ENCODE measurements around the gene APOC4.
A peak's percentile ranks its signal among the peaks of the same experiment; 100 is the strongest.

Gene APOC4

GRCh38 chr19:44974857-44975256, 32.8 kb downstream of the APOC4 start:
- DNase-seq = no peak
- H3K27ac ChIP-seq (ENCODE audit: insufficient read depth, low read length, poor library complexity, severe bottlenecking) = no peak overlapping the region
- H3K4me1 ChIP-seq (ENCODE audit: control insufficient read depth, insufficient read depth, low read length, poor library complexity, severe bottlenecking) = no peaks in the 10 kb centered on the region
- H3K27me3 ChIP-seq (replicated peaks; ENCODE audit: control insufficient read depth, insufficient read depth, low read length, poor library complexity, severe bottlenecking) = no peaks in the 10 kb centered on the region
- H3K36me3 ChIP-seq (ENCODE audit: control insufficient read depth, insufficient read depth, low read length) = peaks cover 64% of the 10 kb centered on the region
- no peaks in the 10 kb centered on the region for H3K9me3 ChIP-seq (ENCODE audit: control insufficient read depth, low read length)
- H3K4me3 ChIP-seq (ENCODE audit: insufficient read depth, low read depth, low read length, poor library complexity, severe bottlenecking) = no peak overlapping the region

- Histone ChIP-seq H3K9me3 (ENCODE audit: control insufficient read depth, low read length) (no peaks in the 10 kb centered on the region), H3K27ac (ENCODE audit: insufficient read depth, low read length, poor library complexity, severe bottlenecking) (no peak overlapping the region), H3K27me3 (replicated peaks; ENCODE audit: control insufficient read depth, insufficient read depth, low read length, poor library complexity, severe bottlenecking) (no peaks in the 10 kb centered on the region), H3K36me3 (ENCODE audit: control insufficient read depth, insufficient read depth, low read length) (peaks cover 69% of the 10 kb centered on the region), H3K4me3 (ENCODE audit: insufficient read depth, low read depth, low read length, poor library complexity, severe bottlenecking) (no peak overlapping the region), H3K4me1 (ENCODE audit: control insufficient read depth, insufficient read depth, low read length, poor library complexity, severe bottlenecking) (no peaks in the 10 kb centered on the region)
- DNase-seq = no peak
Observed at GRCh38 chr19:44975444-44975843, 33.4 kb downstream of the APOC4 start.

GRCh38 chr19:44984005-44984404, 42.0 kb downstream of the APOC4 start:
- H3K9me3 ChIP-seq (ENCODE audit: control insufficient read depth, low read length) = no peaks in the 10 kb centered on the region
- H3K4me3 ChIP-seq (ENCODE audit: insufficient read depth, low read depth, low read length, poor library complexity, severe bottlenecking) = no peak overlapping the region
- H3K27ac ChIP-seq (ENCODE audit: insufficient read depth, low read length, poor library complexity, severe bottlenecking) = no peak overlapping the region
- H3K27me3 ChIP-seq (replicated peaks; ENCODE audit: control insufficient read depth, insufficient read depth, low read length, poor library complexity, severe bottlenecking) = no peaks in the 10 kb centered on the region
- peaks cover 67% of the 10 kb centered on the region for H3K36me3 ChIP-seq (ENCODE audit: control insufficient read depth, insufficient read depth, low read length)
- no peaks in the 10 kb centered on the region for H3K4me1 ChIP-seq (ENCODE audit: control insufficient read depth, insufficient read depth, low read length, poor library complexity, severe bottlenecking)
- DNase-seq = no peak

GRCh38 chr19:44985445-44985844, 43.4 kb downstream of the APOC4 start:
- H3K27me3 ChIP-seq (replicated peaks; ENCODE audit: control insufficient read depth, insufficient read depth, low read length, poor library complexity, severe bottlenecking) = no peaks in the 10 kb centered on the region
- no peak overlapping the region for H3K27ac ChIP-seq (ENCODE audit: insufficient read depth, low read length, poor library complexity, severe bottlenecking)
- H3K9me3 ChIP-seq (ENCODE audit: control insufficient read depth, low read length) = no peaks in the 10 kb centered on the region
- H3K36me3 ChIP-seq (ENCODE audit: control insufficient read depth, insufficient read depth, low read length) = peaks cover 63% of the 10 kb centered on the region
- no peak overlapping the region for H3K4me3 ChIP-seq (ENCODE audit: insufficient read depth, low read depth, low read length, poor library complexity, severe bottlenecking)
- H3K4me1 ChIP-seq (ENCODE audit: control insufficient read depth, insufficient read depth, low read length, poor library complexity, severe bottlenecking) = no peaks in the 10 kb centered on the region
- no peak for DNase-seq

GRCh38 chr19:44986389-44986788, 44.4 kb downstream of the APOC4 start:
- DNase-seq = no peak
- Histone ChIP-seq H3K36me3 (ENCODE audit: control insufficient read depth, insufficient read depth, low read length) (peaks cover 70% of the 10 kb centered on the region), H3K27ac (ENCODE audit: insufficient read depth, low read length, poor library complexity, severe bottlenecking) (no peak overlapping the region), H3K4me3 (ENCODE audit: insufficient read depth, low read depth, low read length, poor library complexity, severe bottlenecking) (no peak overlapping the region), H3K9me3 (ENCODE audit: control insufficient read depth, low read length) (no peaks in the 10 kb centered on the region), H3K27me3 (replicated peaks; ENCODE audit: control insufficient read depth, insufficient read depth, low read length, poor library complexity, severe bottlenecking) (no peaks in the 10 kb centered on the region), H3K4me1 (ENCODE audit: control insufficient read depth, insufficient read depth, low read length, poor library complexity, severe bottlenecking) (no peaks in the 10 kb centered on the region)

GRCh38 chr19:44987148-44987675, 45.2 kb downstream of the APOC4 start:
- H3K4me3 ChIP-seq (ENCODE audit: insufficient read depth, low read depth, low read length, poor library complexity, severe bottlenecking) = no peak overlapping the region
- no peaks in the 10 kb centered on the region for H3K9me3 ChIP-seq (ENCODE audit: control insufficient read depth, low read length)
- no peaks in the 10 kb centered on the region for H3K4me1 ChIP-seq (ENCODE audit: control insufficient read depth, insufficient read depth, low read length, poor library complexity, severe bottlenecking)
- H3K27ac ChIP-seq (ENCODE audit: insufficient read depth, low read length, poor library complexity, severe bottlenecking) = no peak overlapping the region
- no peaks in the 10 kb centered on the region for H3K27me3 ChIP-seq (replicated peaks; ENCODE audit: control insufficient read depth, insufficient read depth, low read length, poor library complexity, severe bottlenecking)
- DNase-seq = no peak
- H3K36me3 ChIP-seq (ENCODE audit: control insufficient read depth, insufficient read depth, low read length) = peaks cover 73% of the 10 kb centered on the region

- Histone ChIP-seq H3K4me3 (ENCODE audit: insufficient read depth, low read depth, low read length, poor library complexity, severe bottlenecking) (no peak overlapping the region), H3K9me3 (ENCODE audit: control insufficient read depth, low read length) (no peaks in the 10 kb centered on the region), H3K4me1 (ENCODE audit: control insufficient read depth, insufficient read depth, low read length, poor library complexity, severe bottlenecking) (no peaks in the 10 kb centered on the region), H3K27me3 (replicated peaks; ENCODE audit: control insufficient read depth, insufficient read depth, low read length, poor library complexity, severe bottlenecking) (no peaks in the 10 kb centered on the region), H3K27ac (ENCODE audit: insufficient read depth, low read length, poor library complexity, severe bottlenecking) (no peak overlapping the region), H3K36me3 (ENCODE audit: control insufficient read depth, insufficient read depth, low read length) (peaks cover 73% of the 10 kb centered on the region)
- no peak for DNase-seq
Observed at GRCh38 chr19:44988273-44988672, 46.2 kb downstream of the APOC4 start.

GRCh38 chr19:44988896-44989556, 47.0 kb downstream of the APOC4 start:
- Histone ChIP-seq H3K4me1 (ENCODE audit: control insufficient read depth, insufficient read depth, low read length, poor library complexity, severe bottlenecking) (no peaks in the 10 kb centered on the region), H3K27ac (ENCODE audit: insufficient read depth, low read length, poor library complexity, severe bottlenecking) (no peak overlapping the region), H3K27me3 (replicated peaks; ENCODE audit: control insufficient read depth, insufficient read depth, low read length, poor library complexity, severe bottlenecking) (no peaks in the 10 kb centered on the region), H3K9me3 (ENCODE audit: control insufficient read depth, low read length) (no peaks in the 10 kb centered on the region), H3K36me3 (ENCODE audit: control insufficient read depth, insufficient read depth, low read length) (peaks cover 71% of the 10 kb centered on the region), H3K4me3 (ENCODE audit: insufficient read depth, low read depth, low read length, poor library complexity, severe bottlenecking) (no peak overlapping the region)
- DNase-seq = peak; percentile 46 to 60 (median 48)

- no peaks in the 10 kb centered on the region for H3K4me1 ChIP-seq (ENCODE audit: control insufficient read depth, insufficient read depth, low read length, poor library complexity, severe bottlenecking)
- no peaks in the 10 kb centered on the region for H3K9me3 ChIP-seq (ENCODE audit: control insufficient read depth, low read length)
- DNase-seq = no peak
- H3K27ac ChIP-seq (ENCODE audit: insufficient read depth, low read length, poor library complexity, severe bottlenecking) = no peak overlapping the region
- H3K4me3 ChIP-seq (ENCODE audit: insufficient read depth, low read depth, low read length, poor library complexity, severe bottlenecking) = no peak overlapping the region
- peaks cover 60% of the 10 kb centered on the region for H3K36me3 ChIP-seq (ENCODE audit: control insufficient read depth, insufficient read depth, low read length)
- H3K27me3 ChIP-seq (replicated peaks; ENCODE audit: control insufficient read depth, insufficient read depth, low read length, poor library complexity, severe bottlenecking) = no peaks in the 10 kb centered on the region
Observed at GRCh38 chr19:44990459-44990858, 48.4 kb downstream of the APOC4 start.

GRCh38 chr19:44990966-44991365, 48.9 kb downstream of the APOC4 start:
- Histone ChIP-seq H3K27me3 (replicated peaks; ENCODE audit: control insufficient read depth, insufficient read depth, low read length, poor library complexity, severe bottlenecking) (no peaks in the 10 kb centered on the region), H3K4me3 (ENCODE audit: insufficient read depth, low read depth, low read length, poor library complexity, severe bottlenecking) (no peak overlapping the region), H3K9me3 (ENCODE audit: control insufficient read depth, low read length) (no peaks in the 10 kb centered on the region), H3K27ac (ENCODE audit: insufficient read depth, low read length, poor library complexity, severe bottlenecking) (no peak overlapping the region), H3K36me3 (ENCODE audit: control insufficient read depth, insufficient read depth, low read length) (peaks cover 55% of the 10 kb centered on the region), H3K4me1 (ENCODE audit: control insufficient read depth, insufficient read depth, low read length, poor library complexity, severe bottlenecking) (no peaks in the 10 kb centered on the region)
- DNase-seq = no peak
